ENCODE results near the gene TMEM54.
A peak's percentile ranks its signal among the peaks of the same experiment; 100 is the strongest.

- TF ChIP-seq POLR2A (IDR thresholded peaks at IDR 0.05): no peak
- TF ChIP-seq CTCF (IDR thresholded peaks at IDR 0.05): peak in 4 of 12 donors; percentile 2 to 20 (median 4)
Observed at GRCh38 chr1:32886828-32887414, 14.3 kb downstream of the TMEM54 start.
